ENCODE measurements around the gene ALKAL2.

Gene ALKAL2

DNA sequence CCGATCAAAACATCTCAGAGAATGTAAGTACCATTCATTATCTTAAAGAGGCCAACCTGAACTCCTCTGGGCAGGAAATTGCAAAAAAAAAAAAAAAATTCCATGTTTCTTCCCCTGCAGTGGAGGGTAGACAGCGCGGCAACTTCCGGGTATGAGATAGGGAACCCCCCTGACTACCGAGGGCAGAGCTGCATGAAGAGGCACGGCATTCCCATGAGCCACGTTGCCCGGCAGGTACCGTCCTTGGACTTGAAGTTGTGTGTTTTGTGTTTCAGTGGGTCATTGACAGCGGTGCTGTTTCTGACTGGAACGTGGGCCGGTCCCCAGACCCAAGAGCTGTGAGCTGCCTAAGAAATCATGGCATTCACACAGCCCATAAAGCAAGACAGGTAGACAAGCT, 16.0 kb downstream of the ALKAL2 start:
- Mint-ChIP-seq H3K4me3 (no peak overlapping the region), H3K36me3 (ENCODE audit: low read depth) (peaks cover 41% of the 10 kb centered on the region), H3K27me3 (ENCODE audit: low read depth) (no peaks in the 10 kb centered on the region), H3K27ac (no peak overlapping the region), H3K4me1 (ENCODE audit: low read depth) (peaks cover 34% of the 10 kb centered on the region), H3K9me3 (no peaks in the 10 kb centered on the region)
- no peak for DNase-seq (ENCODE audit: low spot score)

DNA sequence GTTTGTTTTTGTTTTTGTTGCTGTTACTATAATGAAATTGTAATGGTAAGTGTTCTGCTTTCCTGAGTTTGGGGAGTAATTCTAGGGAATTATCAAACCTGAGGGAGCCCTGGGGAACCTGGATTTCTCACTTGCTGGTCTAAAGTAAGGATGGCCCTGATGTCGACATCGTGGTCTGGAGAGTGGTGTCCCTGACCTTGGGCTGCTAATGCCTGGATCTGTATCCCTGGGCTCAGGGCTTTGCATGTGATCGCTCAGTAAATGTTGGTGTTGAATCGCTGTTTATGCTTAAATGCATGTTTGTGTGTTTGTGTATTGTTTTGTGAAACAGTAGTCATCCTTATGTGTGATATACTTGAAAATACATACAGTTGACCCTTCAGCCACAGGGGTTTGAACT, 17.0 kb downstream of the ALKAL2 start:
- H3K4me3 Mint-ChIP-seq = no peak overlapping the region
- H3K27me3 Mint-ChIP-seq (ENCODE audit: low read depth) = no peaks in the 10 kb centered on the region
- H3K27ac Mint-ChIP-seq = no peak overlapping the region

DNA sequence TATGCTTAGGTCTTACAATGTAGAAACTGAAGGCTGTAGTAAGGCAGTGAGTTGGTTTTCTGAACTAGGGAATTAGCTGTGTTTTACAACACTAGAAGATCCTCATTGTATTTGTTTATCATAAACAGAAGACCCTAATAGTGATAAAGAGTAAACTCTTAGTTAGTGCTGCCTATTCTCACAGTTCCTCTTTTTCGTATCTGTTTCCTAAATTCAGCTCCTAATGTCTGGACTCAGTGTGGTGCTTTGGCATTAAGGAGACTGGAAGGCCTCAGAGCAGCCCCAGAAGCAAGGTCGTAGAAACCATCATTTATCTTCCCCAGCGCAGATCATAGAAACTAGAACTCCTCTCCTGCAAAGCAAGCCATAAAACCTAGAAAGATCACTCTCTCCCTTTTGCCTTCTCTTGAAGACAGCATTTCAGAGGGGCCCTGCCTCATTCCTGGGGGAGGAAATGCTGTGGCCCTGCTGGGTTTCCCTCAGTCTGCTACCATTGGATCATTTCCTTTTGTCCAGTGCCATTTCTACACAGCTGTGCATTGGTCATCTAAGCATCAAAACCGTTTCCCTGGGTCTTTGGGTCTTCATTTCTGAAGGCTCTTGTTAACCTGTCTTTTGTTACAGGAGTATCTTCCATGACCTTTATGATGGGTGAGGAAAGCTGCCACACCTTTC, 18.4 kb downstream of the ALKAL2 start:
- Mint-ChIP-seq H3K36me3 (ENCODE audit: low read depth) (peaks cover 27% of the 10 kb centered on the region), H3K4me1 (ENCODE audit: low read depth) (peaks cover 46% of the 10 kb centered on the region), H3K27me3 (ENCODE audit: low read depth) (no peaks in the 10 kb centered on the region), H3K4me3 (no peak overlapping the region), H3K9me3 (no peaks in the 10 kb centered on the region), H3K27ac (no peak overlapping the region)
- no peak for DNase-seq (ENCODE audit: low spot score)

More for the DNA sequence above, 17.0 kb downstream of the ALKAL2 start:
- no peak for DNase-seq (ENCODE audit: low spot score)
- H3K9me3 Mint-ChIP-seq = no peaks in the 10 kb centered on the region
- peaks cover 34% of the 10 kb centered on the region for H3K36me3 Mint-ChIP-seq (ENCODE audit: low read depth)
- peaks cover 42% of the 10 kb centered on the region for H3K4me1 Mint-ChIP-seq (ENCODE audit: low read depth)

DNA sequence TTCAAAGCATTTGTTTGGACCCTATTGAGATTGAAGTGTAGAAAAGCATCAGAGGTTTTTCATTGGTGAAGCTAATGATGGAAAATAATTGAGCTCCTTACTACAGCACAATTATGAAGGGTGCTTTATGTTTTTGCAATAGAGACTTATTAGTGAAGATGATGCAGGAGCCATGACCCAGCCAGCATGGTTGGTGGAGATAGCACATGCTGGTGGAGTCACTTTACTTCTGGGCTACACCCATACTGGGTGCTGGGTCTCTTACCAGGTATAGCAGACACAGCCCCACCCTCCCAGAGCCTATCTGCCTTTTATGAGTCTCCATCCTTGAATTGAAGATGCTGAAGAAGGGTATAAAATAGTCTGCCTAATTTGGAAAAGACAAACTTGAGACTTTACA, 19.6 kb downstream of the ALKAL2 start:
- no peaks in the 10 kb centered on the region for H3K27me3 Mint-ChIP-seq (ENCODE audit: low read depth)
- H3K36me3 Mint-ChIP-seq (ENCODE audit: low read depth) = peaks cover 26% of the 10 kb centered on the region
- H3K9me3 Mint-ChIP-seq = no peaks in the 10 kb centered on the region
- DNase-seq (ENCODE audit: low spot score) = no peak
- H3K4me3 Mint-ChIP-seq = no peak overlapping the region
- H3K4me1 Mint-ChIP-seq (ENCODE audit: low read depth) = peaks cover 46% of the 10 kb centered on the region
- H3K27ac Mint-ChIP-seq = no peak overlapping the region

DNA sequence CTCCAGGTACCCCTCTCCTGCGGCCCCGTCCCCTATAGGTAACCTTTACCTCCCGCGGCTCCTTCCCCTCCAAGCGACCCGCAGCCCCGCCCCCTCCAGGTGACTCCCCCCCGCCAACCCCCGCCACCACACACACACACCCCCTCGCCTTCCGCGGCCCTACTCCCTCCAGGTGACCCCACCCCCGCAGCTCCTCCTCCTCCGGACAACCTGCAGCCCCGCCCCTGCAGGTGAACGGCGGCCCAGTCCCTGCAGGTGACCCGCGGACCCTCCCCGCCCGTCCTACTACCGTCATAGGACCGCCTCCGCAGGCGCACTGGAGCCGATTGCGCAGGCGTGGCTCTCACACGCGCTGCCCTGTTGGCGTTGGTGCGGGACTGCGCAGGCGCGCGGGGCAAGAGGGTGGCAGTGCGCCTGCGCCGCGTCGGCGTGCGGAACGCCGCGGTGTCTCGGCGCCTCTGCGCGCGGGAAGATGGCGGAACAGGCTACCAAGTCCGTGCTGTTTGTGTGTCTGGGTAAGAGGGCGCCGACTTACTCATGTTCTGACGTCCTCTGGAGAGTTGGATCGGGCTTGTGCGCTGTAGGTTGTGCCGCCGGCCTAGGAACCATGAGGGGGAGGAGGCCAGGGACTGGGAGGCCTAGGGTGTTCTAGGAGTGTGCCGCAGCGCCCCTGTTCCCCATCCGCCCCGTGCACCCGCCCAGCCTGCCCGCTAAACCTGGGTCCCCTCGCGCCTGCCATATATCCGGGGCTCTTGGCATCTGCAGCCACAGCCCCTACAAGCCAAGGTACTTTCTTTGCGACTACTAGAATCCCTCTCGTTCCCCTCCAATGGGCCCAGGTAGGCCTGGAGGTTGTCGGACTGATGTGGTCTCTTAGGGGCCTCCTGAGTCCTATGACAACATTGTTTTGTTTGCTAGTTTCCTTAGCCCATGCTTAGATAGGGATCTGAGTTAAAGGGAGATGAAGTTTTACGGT, 23.1 kb downstream of the ALKAL2 start, which contains the start of gene ACP1:
TSS of gene ACP1 (plus strand) at position 455 of the 976 bp plus-strand sequence. CDS start at position 473, 18 bp downstream.
- Mint-ChIP-seq H3K4me1 (ENCODE audit: low read depth) (peaks cover 40% of the 10 kb centered on the region), H3K9me3 (no peaks in the 10 kb centered on the region), H3K4me3 (peak within 1 kb of the TSS; percentile 95), H3K27me3 (ENCODE audit: low read depth) (no peaks in the 10 kb centered on the region), H3K36me3 (ENCODE audit: low read depth) (peaks cover 5% of the 10 kb centered on the region), H3K27ac (peak within 1 kb of the TSS; percentile 95)
- peak; percentile 96 for DNase-seq (ENCODE audit: low spot score)

DNA sequence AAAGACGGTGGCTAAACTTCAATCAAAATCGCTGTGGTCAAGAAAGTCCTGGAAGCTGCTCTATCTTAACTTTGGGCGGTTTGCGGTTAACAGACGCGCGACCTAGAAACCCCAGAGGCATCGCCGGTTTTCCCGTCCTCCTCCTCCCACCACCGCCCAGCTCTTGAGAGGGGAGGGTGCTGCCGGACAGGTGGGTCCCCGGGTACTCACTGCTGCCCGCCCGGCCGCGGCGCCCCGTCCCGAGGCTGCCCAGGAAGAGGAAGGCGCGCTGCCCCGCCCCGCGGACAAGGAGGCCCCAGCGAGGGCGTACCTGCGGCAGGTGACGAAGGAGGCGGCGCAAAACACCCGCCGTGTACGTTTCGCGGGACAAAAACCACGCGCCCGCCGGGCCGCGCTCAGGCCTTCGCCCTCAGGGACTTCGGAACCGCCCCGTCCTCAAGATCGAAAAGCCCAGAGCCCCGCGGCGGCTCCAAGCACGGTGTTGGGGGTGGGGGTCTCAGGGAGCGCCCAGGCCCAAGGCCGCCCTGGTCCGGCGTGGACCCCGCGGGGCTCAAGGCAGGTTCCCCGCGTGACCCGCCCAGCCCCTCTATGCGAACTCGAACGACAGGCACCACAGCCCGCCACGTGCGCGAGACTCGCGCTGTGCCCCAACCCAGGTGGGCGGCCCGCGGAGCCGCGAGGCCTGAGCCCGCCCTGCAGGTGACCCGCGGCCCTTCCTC, 24.0 kb downstream of the ALKAL2 start, which contains the start of gene SH3YL1:
TSS of gene SH3YL1 (minus strand) at position 259 of the 719 bp plus-strand sequence. CDS start at position 211, 48 bp downstream.
- Mint-ChIP-seq H3K27ac (peak within 1 kb of the TSS; percentile 95), H3K9me3 (peaks cover under 1% of the 10 kb centered on the region)
- DNase-seq (ENCODE audit: low spot score) = peak; percentile 39

DNA sequence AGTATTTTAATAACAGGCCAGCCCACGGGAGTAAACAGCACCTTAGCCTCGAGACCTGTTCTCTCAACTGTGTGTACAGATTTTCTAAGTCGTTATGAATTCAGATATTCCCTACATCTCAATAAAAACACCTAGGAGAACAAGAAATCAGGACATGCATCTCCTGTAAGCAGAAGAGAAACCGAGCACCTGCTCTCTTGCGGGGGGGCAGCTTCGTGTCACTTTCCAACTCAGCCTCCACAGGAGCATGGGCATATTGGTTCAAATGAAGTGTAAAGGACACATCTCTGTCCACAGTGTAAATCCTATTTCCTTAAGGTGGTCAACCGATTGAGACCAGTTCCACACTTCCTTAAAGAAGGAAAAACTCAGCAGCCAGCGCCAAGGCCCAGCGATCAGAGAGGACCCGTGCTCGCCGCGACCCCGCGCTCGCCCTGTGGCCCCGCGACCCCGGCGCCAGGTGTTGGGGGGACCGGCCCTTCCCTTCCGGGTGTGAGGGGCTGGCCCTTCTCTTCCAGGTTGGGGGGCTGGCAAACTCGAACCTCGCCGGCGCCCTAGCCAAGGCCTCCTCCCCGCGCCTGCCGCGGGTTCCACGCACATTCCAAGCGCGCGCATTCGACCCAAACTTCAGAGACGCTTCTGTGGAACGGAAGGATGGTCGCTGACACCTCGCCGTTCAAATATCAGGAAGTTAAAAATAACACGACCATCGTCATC, 24.7 kb downstream of the ALKAL2 start:
- Mint-ChIP-seq H3K27me3 (ENCODE audit: low read depth) (no peaks in the 10 kb centered on the region), H3K27ac (peak overlapping the region; percentile 26), H3K9me3 (peaks cover 8% of the 10 kb centered on the region), H3K36me3 (ENCODE audit: low read depth) (peaks cover 6% of the 10 kb centered on the region), H3K4me3 (peak overlapping the region; percentile 64), H3K4me1 (ENCODE audit: low read depth) (peaks cover 31% of the 10 kb centered on the region)
- DNase-seq (ENCODE audit: low spot score) = no peak

More for the DNA sequence above, 24.0 kb downstream of the ALKAL2 start, which contains the start of gene SH3YL1:
- Mint-ChIP-seq H3K27me3 (ENCODE audit: low read depth) (no peaks in the 10 kb centered on the region), H3K4me3 (peak within 1 kb of the TSS; percentile 95), H3K36me3 (ENCODE audit: low read depth) (peaks cover 5% of the 10 kb centered on the region), H3K4me1 (ENCODE audit: low read depth) (peaks cover 38% of the 10 kb centered on the region)

DNA sequence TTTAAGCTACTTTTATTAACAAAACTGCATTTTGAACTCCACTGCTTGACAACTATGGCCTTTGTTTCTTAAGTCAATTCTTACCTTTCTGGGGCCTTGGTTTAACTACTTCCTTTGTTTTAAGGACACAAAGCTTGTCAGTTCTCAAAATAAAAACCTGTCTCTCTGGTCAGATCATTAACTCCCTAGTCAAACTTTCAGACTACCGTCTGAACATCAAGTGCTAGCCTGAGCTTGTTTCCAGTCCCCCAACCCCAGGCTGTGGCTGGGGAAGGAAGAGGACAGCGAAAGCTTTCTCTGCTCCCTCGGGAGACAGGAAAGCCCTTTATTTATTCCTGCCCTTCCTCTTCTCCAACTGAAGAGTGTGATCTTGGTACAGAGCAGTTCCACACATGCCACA, 25.8 kb downstream of the ALKAL2 start:
- H3K4me1 Mint-ChIP-seq (ENCODE audit: low read depth) = peaks cover 21% of the 10 kb centered on the region
- no peak overlapping the region for H3K27ac Mint-ChIP-seq
- no peak for DNase-seq (ENCODE audit: low spot score)
- H3K9me3 Mint-ChIP-seq = peaks cover 15% of the 10 kb centered on the region
- no peaks in the 10 kb centered on the region for H3K27me3 Mint-ChIP-seq (ENCODE audit: low read depth)
- no peak overlapping the region for H3K4me3 Mint-ChIP-seq
- peaks cover 7% of the 10 kb centered on the region for H3K36me3 Mint-ChIP-seq (ENCODE audit: low read depth)

DNA sequence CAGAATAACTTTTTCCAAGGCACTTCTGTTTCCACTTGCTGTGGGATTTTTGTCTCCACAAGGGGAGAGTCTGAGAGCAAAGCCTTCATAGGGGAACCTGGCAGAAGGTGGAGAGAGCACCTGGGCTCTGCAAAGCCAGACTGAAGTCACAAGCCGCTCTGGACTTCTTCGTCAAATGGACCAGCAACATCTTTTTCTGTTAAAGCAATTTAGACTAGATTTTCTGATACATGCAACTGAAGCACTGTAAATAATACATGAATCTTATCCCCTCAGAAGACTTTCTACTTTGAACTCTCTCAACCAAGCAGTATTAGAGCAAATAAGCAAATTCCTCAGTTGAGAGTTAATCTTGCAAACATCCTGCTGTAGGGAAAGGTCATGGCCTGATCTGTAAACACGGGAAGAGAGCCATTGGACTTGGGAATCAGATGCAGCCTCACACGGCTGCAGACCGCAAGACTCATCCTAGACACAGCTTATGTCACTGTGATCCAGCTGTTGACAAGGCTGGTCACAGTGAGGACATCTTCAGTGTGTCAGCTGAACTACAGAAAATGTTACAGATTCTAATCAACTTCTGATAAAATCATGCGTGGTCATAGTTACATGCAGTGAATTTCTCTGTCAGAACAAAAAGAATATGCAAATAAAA, 27.3 kb downstream of the ALKAL2 start:
- Mint-ChIP-seq H3K4me1 (ENCODE audit: low read depth) (peaks cover 11% of the 10 kb centered on the region), H3K4me3 (no peak overlapping the region), H3K36me3 (ENCODE audit: low read depth) (peaks cover 5% of the 10 kb centered on the region), H3K9me3 (peaks cover 15% of the 10 kb centered on the region), H3K27me3 (ENCODE audit: low read depth) (no peaks in the 10 kb centered on the region), H3K27ac (no peak overlapping the region)
- no peak for DNase-seq (ENCODE audit: low spot score)

DNA sequence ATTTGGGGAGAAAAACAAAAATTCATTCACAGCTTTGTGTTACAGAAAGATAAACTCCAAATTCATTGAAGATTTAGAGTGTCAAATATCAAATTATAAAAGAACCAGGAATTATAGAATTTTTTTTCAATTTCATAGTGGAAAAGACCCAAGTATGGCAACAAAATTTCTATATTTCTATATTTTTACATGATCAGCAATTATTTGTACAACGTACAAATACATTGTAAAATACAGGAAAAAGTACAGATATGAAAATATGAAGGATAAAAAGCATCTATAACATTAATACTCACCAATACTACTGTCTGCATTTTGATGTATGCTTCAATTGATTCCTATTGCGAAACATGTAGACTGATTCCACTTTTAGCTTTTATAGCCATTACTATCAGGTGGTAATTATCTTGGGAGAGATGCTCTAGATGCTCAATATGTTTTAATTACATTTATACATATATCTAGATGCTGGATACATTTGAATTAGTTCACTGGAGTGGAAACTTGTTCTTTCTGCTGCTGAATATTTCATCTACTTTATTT, 28.0 kb downstream of the ALKAL2 start:
- DNase-seq (ENCODE audit: low spot score) = no peak
- H3K27me3 Mint-ChIP-seq (ENCODE audit: low read depth) = no peaks in the 10 kb centered on the region
- no peak overlapping the region for H3K27ac Mint-ChIP-seq
- H3K4me3 Mint-ChIP-seq = no peak overlapping the region
- H3K9me3 Mint-ChIP-seq = peaks cover 15% of the 10 kb centered on the region
- peaks cover 5% of the 10 kb centered on the region for H3K36me3 Mint-ChIP-seq (ENCODE audit: low read depth)
- H3K4me1 Mint-ChIP-seq (ENCODE audit: low read depth) = peaks cover 8% of the 10 kb centered on the region

DNA sequence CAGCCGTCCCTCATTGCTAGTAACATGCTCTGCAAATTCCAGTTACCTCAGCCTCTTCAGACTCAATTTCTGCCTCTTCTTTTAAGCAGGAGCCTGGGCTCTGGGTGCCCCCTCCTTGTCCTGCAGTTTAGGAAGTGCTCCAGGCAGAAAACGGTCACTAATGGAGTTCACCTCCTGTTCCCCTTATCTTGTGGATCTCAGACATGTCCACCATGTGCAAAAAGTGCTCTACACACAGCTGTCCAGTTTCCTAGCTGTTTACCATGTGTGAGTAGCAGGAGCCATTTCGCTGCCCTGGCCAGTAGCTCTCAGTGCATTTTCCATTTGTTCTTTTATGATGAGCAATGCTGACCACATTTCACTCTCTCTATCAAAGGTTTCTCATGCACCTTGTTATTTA, 29.0 kb downstream of the ALKAL2 start:
- H3K4me3 Mint-ChIP-seq = no peak overlapping the region
- no peak for DNase-seq (ENCODE audit: low spot score)
- H3K36me3 Mint-ChIP-seq (ENCODE audit: low read depth) = peaks cover 5% of the 10 kb centered on the region
- H3K27me3 Mint-ChIP-seq (ENCODE audit: low read depth) = no peaks in the 10 kb centered on the region
- H3K9me3 Mint-ChIP-seq = peaks cover 15% of the 10 kb centered on the region
- peaks cover 8% of the 10 kb centered on the region for H3K4me1 Mint-ChIP-seq (ENCODE audit: low read depth)
- no peak overlapping the region for H3K27ac Mint-ChIP-seq

DNA sequence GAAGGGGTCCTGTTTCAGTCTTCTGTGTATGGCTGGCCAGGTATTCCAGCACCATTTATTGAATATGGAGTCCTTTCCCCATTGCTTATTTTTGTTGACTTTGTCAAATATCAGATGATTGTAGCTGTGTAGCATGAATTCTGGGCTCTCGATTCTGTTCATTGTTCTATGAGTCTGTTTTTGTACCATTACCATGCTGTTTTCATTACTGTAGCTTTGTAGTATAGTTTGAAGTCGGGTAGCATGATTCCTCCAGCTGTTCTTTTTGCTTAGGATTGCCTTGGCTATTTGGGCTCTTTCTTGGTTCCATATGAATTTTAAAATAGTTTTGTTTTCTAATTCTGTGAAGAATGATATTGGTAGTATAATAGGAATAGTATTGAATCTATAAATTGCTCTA, 30.0 kb downstream of the ALKAL2 start:
- Mint-ChIP-seq H3K4me3 (no peak overlapping the region), H3K27me3 (ENCODE audit: low read depth) (no peaks in the 10 kb centered on the region), H3K9me3 (peaks cover 15% of the 10 kb centered on the region), H3K4me1 (ENCODE audit: low read depth) (peaks cover 8% of the 10 kb centered on the region), H3K27ac (no peak overlapping the region), H3K36me3 (ENCODE audit: low read depth) (peaks cover 5% of the 10 kb centered on the region)
- DNase-seq (ENCODE audit: low spot score) = no peak

All from T-helper 2 cell treated with Interferon-gamma antibody and Interleukin-4, amounts not matched to agents 5 μg/mL and 100 μg/mL, for 36 hours (primary cell).